ENCODE measurements around the gene ARHGAP10. TPM values are rescaled to one million over a fixed set of nuclear protein-coding genes. Genes with fewer than 3 reads are reported as not detected.
"Not testable (repeated sequence)": the region's sequence is repeated elsewhere in the genome, so short reads cannot be mapped to it uniquely, and the experiment has no call there.

The ARHGAP10 gene
- total RNA-seq, 4 donors from 2014 or later: 153 to 404 (median 215) TPM

GRCh38 chr4:147874109-147874508, 142.2 kb downstream of the ARHGAP10 start:
- WGBS, 2 donors (ENCODE audit: low coverage in 1 of 2): 59 to 66% methylated on average over 5 of the region's 5 CpGs
- Histone ChIP-seq H3K4me3 (no peak overlapping the region), H3K9me3 (no peaks in the 10 kb centered on the region), H3K36me3 (peaks cover 13 to 79% of the 10 kb centered on the region in 2 donors), H3K27me3 (no peaks in the 10 kb centered on the region), H3K27ac (no peak overlapping the region), H3K4me1 (peaks cover 0 to 3% (median 0%) of the 10 kb centered on the region in 3 donors)
- no peak for ATAC-seq
- no peak for TF ChIP-seq CTCF (IDR thresholded peaks at IDR 0.05)
- no peak for TF ChIP-seq POLR2AphosphoS5 (IDR thresholded peaks at IDR 0.05)
- TF ChIP-seq POLR2A (IDR thresholded peaks at IDR 0.05): no peak
- no peak for TF ChIP-seq EP300 (IDR thresholded peaks at IDR 0.05)

- no peak for ATAC-seq
- Histone ChIP-seq H3K4me3 (no peak overlapping the region), H3K9me3 (no peaks in the 10 kb centered on the region), H3K27ac (no peak overlapping the region), H3K27me3 (no peaks in the 10 kb centered on the region), H3K4me1 (peaks cover 0 to 3% (median 3%) of the 10 kb centered on the region in 3 donors), H3K36me3 (peaks cover 13 to 96% of the 10 kb centered on the region in 2 donors)
- TF ChIP-seq POLR2A (IDR thresholded peaks at IDR 0.05): no peak
- TF ChIP-seq POLR2AphosphoS5 (IDR thresholded peaks at IDR 0.05): no peak
- no peak for TF ChIP-seq EP300 (IDR thresholded peaks at IDR 0.05)
- TF ChIP-seq CTCF (IDR thresholded peaks at IDR 0.05): no peak
These were observed 145.5 kb downstream of the ARHGAP10 start for GRCh38 chr4:147877308-147877771.

GRCh38 chr4:147879676-147880075, 147.8 kb downstream of the ARHGAP10 start:
- no peaks in the 10 kb centered on the region for H3K27me3 ChIP-seq
- peaks cover 0 to 12% (median 3%) of the 10 kb centered on the region in 3 donors for H3K4me1 ChIP-seq
- ATAC-seq: no peak
- peaks cover 13 to 97% of the 10 kb centered on the region in 2 donors for H3K36me3 ChIP-seq
- H3K27ac ChIP-seq: no peak overlapping the region
- H3K4me3 ChIP-seq: no peak overlapping the region
- TF ChIP-seq POLR2AphosphoS5 (IDR thresholded peaks at IDR 0.05): no peak
- no peak for TF ChIP-seq POLR2A (IDR thresholded peaks at IDR 0.05)
- no peak for TF ChIP-seq CTCF (IDR thresholded peaks at IDR 0.05)
- no peak for TF ChIP-seq EP300 (IDR thresholded peaks at IDR 0.05)
- H3K9me3 ChIP-seq: no peaks in the 10 kb centered on the region
- 80 to 100% methylated on average over 1 of the region's 1 CpG for WGBS, 2 donors (ENCODE audit: low coverage in 1 of 2)

GRCh38 chr4:147880511-147880910, 148.6 kb downstream of the ARHGAP10 start:
- TF ChIP-seq POLR2A (IDR thresholded peaks at IDR 0.05): no peak
- no peak for TF ChIP-seq POLR2AphosphoS5 (IDR thresholded peaks at IDR 0.05)
- TF ChIP-seq CTCF (IDR thresholded peaks at IDR 0.05): no peak
- no peak for TF ChIP-seq EP300 (IDR thresholded peaks at IDR 0.05)
- Histone ChIP-seq H3K27ac (no peak overlapping the region), H3K9me3 (no peaks in the 10 kb centered on the region), H3K36me3 (peaks cover 6 to 97% of the 10 kb centered on the region in 2 donors), H3K4me1 (peaks cover 0 to 12% (median 3%) of the 10 kb centered on the region in 3 donors), H3K4me3 (no peak overlapping the region), H3K27me3 (no peaks in the 10 kb centered on the region)
- ATAC-seq: no peak
- 89 to 95% methylated on average over 3 of the region's 3 CpGs for WGBS, 2 donors (ENCODE audit: low coverage in 1 of 2)

- no peak overlapping the region for H3K4me3 ChIP-seq
- H3K4me1 ChIP-seq: peaks cover 0 to 12% (median 0%) of the 10 kb centered on the region in 3 donors
- no peak overlapping the region for H3K27ac ChIP-seq
- no peaks in the 10 kb centered on the region for H3K9me3 ChIP-seq
- H3K27me3 ChIP-seq: no peaks in the 10 kb centered on the region
- TF ChIP-seq CTCF (IDR thresholded peaks at IDR 0.05): no peak
- no peak for TF ChIP-seq POLR2AphosphoS5 (IDR thresholded peaks at IDR 0.05)
- no peak for TF ChIP-seq EP300 (IDR thresholded peaks at IDR 0.05)
- no peak for TF ChIP-seq POLR2A (IDR thresholded peaks at IDR 0.05)
- 90 to 100% methylated on average over 2 of the region's 2 CpGs for WGBS, 2 donors (ENCODE audit: low coverage in 1 of 2)
- H3K36me3 ChIP-seq: peaks cover 3 to 97% of the 10 kb centered on the region in 2 donors
- no peak for ATAC-seq
These were observed 152.6 kb downstream of the ARHGAP10 start for GRCh38 chr4:147884536-147884935.

GRCh38 chr4:147885216-147885615, 153.3 kb downstream of the ARHGAP10 start:
- H3K4me3 ChIP-seq, H3K27me3 ChIP-seq, H3K27ac ChIP-seq, ATAC-seq, H3K9me3 ChIP-seq: not testable (repeated sequence)
- peaks cover 0 to 12% (median 0%) of the 10 kb centered on the region in 3 donors for H3K4me1 ChIP-seq
- 100% methylated on average over 1 of the region's 1 CpG for WGBS, 2 donors (ENCODE audit: low coverage in 1 of 2)
- H3K36me3 ChIP-seq: peaks cover 3 to 97% of the 10 kb centered on the region in 2 donors

Data from gastroesophageal sphincter (tissue), 4 donors.